ENCODE measurements around the gene GABBR2.
"Not testable (repeated sequence)": the region's sequence is repeated elsewhere in the genome, so short reads cannot be mapped to it uniquely, and the experiment has no call there.

The GABBR2 gene

DNA sequence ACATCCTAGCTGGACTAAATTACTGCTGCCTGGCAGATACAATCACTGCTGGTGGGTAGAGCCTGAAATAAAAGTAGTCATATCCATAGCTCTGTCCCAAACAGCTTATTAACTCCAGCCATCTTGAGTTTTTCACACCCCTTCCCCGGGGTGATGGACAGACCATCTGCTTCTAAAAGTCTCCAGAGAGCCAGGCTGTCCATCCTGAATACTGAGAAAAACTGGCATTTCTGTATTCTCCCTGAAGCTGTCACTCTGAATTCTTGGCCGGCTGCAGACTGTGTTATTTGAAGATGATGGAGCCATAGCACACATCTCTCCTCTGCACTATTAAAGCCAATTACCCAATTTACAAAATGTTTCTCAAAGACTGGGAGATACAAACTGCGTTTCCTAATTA lies 118.6 kb downstream of the GABBR2 start:
- no peaks in the 10 kb centered on the region for H3K4me1 ChIP-seq (ENCODE audit: low read length)
- no peak overlapping the region for H2AFZ ChIP-seq (ENCODE audit: low read depth, low read length)
- H3K4me3 ChIP-seq (ENCODE audit: low read length), result no peak overlapping the region
- H3K79me2 ChIP-seq (ENCODE audit: low read length), result no peaks in the 10 kb centered on the region
- no peak overlapping the region for H3K9ac ChIP-seq (ENCODE audit: low read length)
- H3K9me3 ChIP-seq (ENCODE audit: insufficient read depth, low read length), result no peaks in the 10 kb centered on the region
- H3K36me3 ChIP-seq (replicated peaks; ENCODE audit: low read depth, low read length), result no peaks in the 10 kb centered on the region
- H4K20me1 ChIP-seq (ENCODE audit: insufficient read depth, low read length), result no peaks in the 10 kb centered on the region
- TF ChIP-seq CTCF (IDR thresholded peaks at IDR 0.05; ENCODE audit: low read depth, low read length) (no peak), EZH2phosphoT487 (IDR thresholded peaks at IDR 0.05; ENCODE audit: low read depth) (no peak)
- peaks cover 28% of the 10 kb centered on the region for H3K27me3 ChIP-seq (ENCODE audit: low read depth, low read length)
- H3K27ac ChIP-seq (ENCODE audit: low read length), result no peak overlapping the region
- H3K4me2 ChIP-seq (ENCODE audit: low read length), result no peak overlapping the region

- H3K4me3 ChIP-seq (ENCODE audit: low read length), result no peak overlapping the region
- H4K20me1 ChIP-seq (ENCODE audit: insufficient read depth, low read length), result no peaks in the 10 kb centered on the region
- TF ChIP-seq CTCF (IDR thresholded peaks at IDR 0.05; ENCODE audit: low read depth, low read length) (no peak), EZH2phosphoT487 (IDR thresholded peaks at IDR 0.05; ENCODE audit: low read depth) (no peak)
- H3K9ac ChIP-seq (ENCODE audit: low read length), result no peak overlapping the region
- no peak overlapping the region for H2AFZ ChIP-seq (ENCODE audit: low read depth, low read length)
- H3K4me1 ChIP-seq (ENCODE audit: low read length), result no peaks in the 10 kb centered on the region
- H3K9me3 ChIP-seq (ENCODE audit: insufficient read depth, low read length), result no peaks in the 10 kb centered on the region
- H3K4me2 ChIP-seq (ENCODE audit: low read length), result no peak overlapping the region
- H3K27me3 ChIP-seq (ENCODE audit: low read depth, low read length), result peaks cover 28% of the 10 kb centered on the region
- H3K27ac ChIP-seq (ENCODE audit: low read length), result no peak overlapping the region
- H3K79me2 ChIP-seq (ENCODE audit: low read length), result no peaks in the 10 kb centered on the region
- H3K36me3 ChIP-seq (replicated peaks; ENCODE audit: low read depth, low read length), result no peaks in the 10 kb centered on the region
Measured at GRCh38 chr9:98589102-98589501, 119.6 kb downstream of the GABBR2 start.

DNA sequence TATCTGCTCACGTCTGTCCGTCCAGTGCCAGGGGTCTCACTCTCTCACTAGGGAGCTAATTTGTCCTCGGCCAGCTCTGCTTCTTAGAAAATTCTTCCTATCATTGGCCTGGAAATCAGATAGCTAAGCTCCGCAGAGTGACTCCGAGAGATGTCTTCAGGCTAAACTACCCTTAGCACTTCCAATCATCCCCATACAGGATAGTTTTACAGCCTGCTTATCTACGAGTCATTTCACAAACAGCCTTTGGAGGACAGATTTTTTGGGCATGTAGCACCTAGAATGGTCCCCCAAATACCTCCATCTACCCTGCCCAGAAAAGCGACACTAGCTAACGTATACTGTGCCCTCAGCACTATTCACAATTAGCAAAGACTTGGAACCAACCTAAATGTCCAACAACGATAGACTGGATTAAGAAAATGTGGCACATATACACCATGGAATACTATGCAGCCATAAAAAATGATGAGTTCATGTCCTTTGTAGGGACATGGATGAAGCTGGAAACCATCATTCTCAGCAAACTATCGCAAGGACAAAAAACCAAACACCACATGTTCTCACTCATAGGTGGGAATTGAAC lies 123.8 kb downstream of the GABBR2 start:
- H3K9ac ChIP-seq (ENCODE audit: low read length); H3K9me3 ChIP-seq (ENCODE audit: insufficient read depth, low read length); H2AFZ ChIP-seq (ENCODE audit: low read depth, low read length); H3K4me2 ChIP-seq (ENCODE audit: low read length); H3K79me2 ChIP-seq (ENCODE audit: low read length); H3K4me1 ChIP-seq (ENCODE audit: low read length); H3K36me3 ChIP-seq (replicated peaks; ENCODE audit: low read depth, low read length); H4K20me1 ChIP-seq (ENCODE audit: insufficient read depth, low read length); H3K27ac ChIP-seq (ENCODE audit: low read length); H3K4me3 ChIP-seq (ENCODE audit: low read length): not testable (repeated sequence)
- peaks cover 34% of the 10 kb centered on the region for H3K27me3 ChIP-seq (ENCODE audit: low read depth, low read length)

- H3K4me3 ChIP-seq (ENCODE audit: low read length), result no peak overlapping the region
- H4K20me1 ChIP-seq (ENCODE audit: insufficient read depth, low read length), result no peaks in the 10 kb centered on the region
- no peak overlapping the region for H2AFZ ChIP-seq (ENCODE audit: low read depth, low read length)
- TF ChIP-seq EZH2phosphoT487 (IDR thresholded peaks at IDR 0.05; ENCODE audit: low read depth) (no peak), CTCF (IDR thresholded peaks at IDR 0.05; ENCODE audit: low read depth, low read length) (no peak)
- no peaks in the 10 kb centered on the region for H3K36me3 ChIP-seq (replicated peaks; ENCODE audit: low read depth, low read length)
- H3K79me2 ChIP-seq (ENCODE audit: low read length), result no peaks in the 10 kb centered on the region
- H3K4me1 ChIP-seq (ENCODE audit: low read length), result no peaks in the 10 kb centered on the region
- no peak overlapping the region for H3K9ac ChIP-seq (ENCODE audit: low read length)
- H3K9me3 ChIP-seq (ENCODE audit: insufficient read depth, low read length), result no peaks in the 10 kb centered on the region
- no peak overlapping the region for H3K27ac ChIP-seq (ENCODE audit: low read length)
- H3K4me2 ChIP-seq (ENCODE audit: low read length), result no peak overlapping the region
- peaks cover 38% of the 10 kb centered on the region for H3K27me3 ChIP-seq (ENCODE audit: low read depth, low read length)
Measured at GRCh38 chr9:98584059-98584458, 124.7 kb downstream of the GABBR2 start.

- H3K27me3 ChIP-seq (ENCODE audit: low read depth, low read length), result peaks cover 39% of the 10 kb centered on the region
- no peak overlapping the region for H2AFZ ChIP-seq (ENCODE audit: low read depth, low read length)
Measured at GRCh38 chr9:98583417-98583816, 125.3 kb downstream of the GABBR2 start.

More at GRCh38 chr9:98583417-98583816, 125.3 kb downstream of the GABBR2 start:
- Histone ChIP-seq H3K27ac (ENCODE audit: low read length) (no peak overlapping the region), H3K36me3 (replicated peaks; ENCODE audit: low read depth, low read length) (no peaks in the 10 kb centered on the region), H3K4me1 (ENCODE audit: low read length) (no peaks in the 10 kb centered on the region), H3K4me2 (ENCODE audit: low read length) (no peak overlapping the region), H3K79me2 (ENCODE audit: low read length) (no peaks in the 10 kb centered on the region), H3K9me3 (ENCODE audit: insufficient read depth, low read length) (no peaks in the 10 kb centered on the region), H3K9ac (ENCODE audit: low read length) (no peak overlapping the region), H3K4me3 (ENCODE audit: low read length) (no peak overlapping the region), H4K20me1 (ENCODE audit: insufficient read depth, low read length) (no peaks in the 10 kb centered on the region)
- TF ChIP-seq CTCF (IDR thresholded peaks at IDR 0.05; ENCODE audit: low read depth, low read length) (no peak), EZH2phosphoT487 (IDR thresholded peaks at IDR 0.05; ENCODE audit: low read depth) (no peak)

Data from OCI-LY3 (cell line).